Subcutaneous adipose tissue (tissue), 4 donors: ENCODE results near the gene ZNF479. TPM values are rescaled to one million over a fixed set of nuclear protein-coding genes. Genes with fewer than 3 reads are reported as not detected.
"Not testable (repeated sequence)": the region's sequence is repeated elsewhere in the genome, so short reads cannot be mapped to it uniquely, and the experiment has no call there.

Experiments
- total RNA-seq, 4 donors: library from RNA; depleted of rRNA; stranded (reverse); fragments of >200 nt; gene quantifications; one replicate each; pipeline ENCODE4 v1.1.0, GENCODE V29; 2016
- TF ChIP-seq, protein P1 (sequence below): fragments of 450-650 bp; IDR thresholded peaks from one replicate; pipeline ENCODE4 v1.5.1; 2016; ENCODE audit warnings: low read depth, mild to moderate bottlenecking, control low read depth, antibody characterized with exemption, moderate library complexity

The ZNF479 gene
- not detected for total RNA-seq

DNA sequence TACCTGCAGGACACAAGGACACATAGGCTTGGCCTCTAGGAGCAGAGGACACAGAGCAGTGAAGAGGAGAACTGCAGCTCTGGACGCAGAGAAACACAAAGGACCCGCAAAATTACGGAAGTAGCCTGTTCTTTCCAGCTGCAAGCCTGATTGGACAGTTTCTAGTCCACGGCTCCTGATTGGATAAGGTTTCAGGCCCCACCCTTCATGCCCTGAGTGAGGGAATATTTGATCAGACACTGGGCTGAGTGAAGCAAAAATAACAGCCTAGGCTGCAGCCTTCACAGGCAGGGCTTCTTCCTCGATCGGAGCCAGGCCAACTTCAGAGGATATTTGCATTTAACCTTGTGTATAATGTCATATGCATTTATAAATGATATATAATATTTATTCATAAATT, at the start of gene ZNF479:
TSS of gene ZNF479 (minus strand) at position 101 of the 400 bp plus-strand sequence. CDS start 112 bp downstream, outside the sequence.
- TF ChIP-seq, protein P1, sequence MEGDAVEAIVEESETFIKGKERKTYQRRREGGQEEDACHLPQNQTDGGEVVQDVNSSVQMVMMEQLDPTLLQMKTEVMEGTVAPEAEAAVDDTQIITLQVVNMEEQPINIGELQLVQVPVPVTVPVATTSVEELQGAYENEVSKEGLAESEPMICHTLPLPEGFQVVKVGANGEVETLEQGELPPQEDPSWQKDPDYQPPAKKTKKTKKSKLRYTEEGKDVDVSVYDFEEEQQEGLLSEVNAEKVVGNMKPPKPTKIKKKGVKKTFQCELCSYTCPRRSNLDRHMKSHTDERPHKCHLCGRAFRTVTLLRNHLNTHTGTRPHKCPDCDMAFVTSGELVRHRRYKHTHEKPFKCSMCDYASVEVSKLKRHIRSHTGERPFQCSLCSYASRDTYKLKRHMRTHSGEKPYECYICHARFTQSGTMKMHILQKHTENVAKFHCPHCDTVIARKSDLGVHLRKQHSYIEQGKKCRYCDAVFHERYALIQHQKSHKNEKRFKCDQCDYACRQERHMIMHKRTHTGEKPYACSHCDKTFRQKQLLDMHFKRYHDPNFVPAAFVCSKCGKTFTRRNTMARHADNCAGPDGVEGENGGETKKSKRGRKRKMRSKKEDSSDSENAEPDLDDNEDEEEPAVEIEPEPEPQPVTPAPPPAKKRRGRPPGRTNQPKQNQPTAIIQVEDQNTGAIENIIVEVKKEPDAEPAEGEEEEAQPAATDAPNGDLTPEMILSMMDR = not testable (repeated sequence)

DNA sequence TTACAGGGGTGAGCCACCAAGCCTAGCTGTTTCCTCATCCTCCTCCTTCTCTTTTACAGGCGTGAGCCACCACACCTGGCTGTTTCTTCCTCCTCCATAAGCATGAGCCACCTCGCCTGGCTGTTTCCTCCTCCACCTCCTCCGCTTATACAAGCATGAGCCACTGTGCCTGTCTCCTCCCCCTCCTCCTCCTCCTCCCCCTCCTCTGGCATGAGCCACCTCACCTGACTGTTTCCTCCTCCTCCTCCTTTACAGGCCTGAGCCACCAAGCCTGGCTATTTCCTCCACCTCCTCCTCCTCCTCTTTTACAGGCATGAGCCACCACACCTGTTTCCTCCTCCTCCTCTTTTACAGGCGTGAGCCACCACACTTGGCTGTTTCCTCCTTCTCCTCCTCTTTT, 49.8 kb upstream of the ZNF479 start:
- TF ChIP-seq, protein P1 = no peak

DNA sequence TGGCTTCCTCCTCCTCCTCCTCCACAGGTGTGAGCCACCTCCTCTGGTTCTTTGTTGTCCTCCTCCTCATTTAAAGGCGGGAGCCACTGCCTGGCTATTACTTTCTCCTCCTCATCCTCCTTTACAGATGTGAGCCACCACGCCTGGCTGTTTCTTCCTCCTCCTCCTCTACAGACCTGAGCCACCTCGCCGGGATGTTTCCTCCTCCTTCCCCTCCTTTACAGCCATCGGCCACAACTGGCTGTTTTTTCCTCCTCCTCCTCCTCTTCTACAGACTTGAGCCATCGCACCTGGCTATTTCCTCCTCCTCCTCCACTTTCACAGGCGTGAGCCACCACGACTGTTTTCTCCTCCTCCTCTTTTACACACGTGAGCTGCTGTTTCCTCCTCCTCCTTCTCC, 49.0 kb upstream of the ZNF479 start:
- TF ChIP-seq, protein P1 = no peak

DNA sequence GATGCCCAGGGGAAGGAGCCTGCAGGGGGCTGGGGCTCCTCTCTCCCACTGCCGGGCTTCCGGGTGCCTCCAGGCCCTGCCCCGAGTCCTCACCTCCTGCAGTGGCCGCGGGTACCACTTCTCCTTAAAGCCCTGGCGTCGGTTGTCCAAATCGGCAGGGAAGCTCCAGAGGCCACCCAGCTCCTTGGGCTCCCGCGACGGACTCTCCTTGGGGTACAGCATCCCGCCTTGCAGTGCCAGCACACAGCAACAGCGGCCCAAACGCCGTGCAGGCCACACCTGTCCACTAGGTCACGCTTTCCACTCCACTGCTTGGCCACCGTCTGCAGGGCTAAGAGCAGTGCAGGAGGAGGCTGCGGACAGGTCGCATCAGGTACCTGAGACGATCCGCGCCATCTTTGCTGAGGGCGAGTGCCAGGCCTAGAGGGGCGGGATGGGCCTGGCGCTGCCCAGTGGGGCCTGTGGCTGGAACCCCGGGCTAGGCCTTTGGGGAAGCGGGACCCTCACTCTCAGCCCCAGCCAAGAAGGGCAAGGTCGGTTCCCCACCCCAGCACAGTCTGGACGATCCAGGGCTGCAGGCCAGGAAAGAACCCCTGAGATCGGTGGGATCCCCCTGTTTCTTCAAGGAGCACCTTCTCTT, 47.7 kb upstream of the ZNF479 start:
- TF ChIP-seq, protein P1 = no peak

DNA sequence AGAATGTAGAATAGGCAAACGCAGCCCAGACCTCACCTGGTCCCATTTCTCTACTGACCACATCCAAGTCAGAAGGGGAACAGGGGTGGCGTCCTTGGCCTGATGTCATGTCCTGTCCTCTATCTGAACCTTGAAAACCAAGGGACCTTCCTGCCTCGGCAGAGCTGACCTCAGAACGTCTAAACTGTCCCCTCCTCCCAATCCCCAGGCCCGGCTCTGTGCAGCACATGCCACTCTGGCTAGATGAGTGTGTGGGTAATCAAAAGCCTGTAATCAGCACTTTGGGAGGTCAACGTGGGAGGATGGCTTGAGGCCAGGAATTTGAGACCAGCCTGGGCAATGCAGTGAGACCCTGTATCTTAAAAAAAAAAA, 46.5 kb upstream of the ZNF479 start:
- TF ChIP-seq, protein P1 = no peak

DNA sequence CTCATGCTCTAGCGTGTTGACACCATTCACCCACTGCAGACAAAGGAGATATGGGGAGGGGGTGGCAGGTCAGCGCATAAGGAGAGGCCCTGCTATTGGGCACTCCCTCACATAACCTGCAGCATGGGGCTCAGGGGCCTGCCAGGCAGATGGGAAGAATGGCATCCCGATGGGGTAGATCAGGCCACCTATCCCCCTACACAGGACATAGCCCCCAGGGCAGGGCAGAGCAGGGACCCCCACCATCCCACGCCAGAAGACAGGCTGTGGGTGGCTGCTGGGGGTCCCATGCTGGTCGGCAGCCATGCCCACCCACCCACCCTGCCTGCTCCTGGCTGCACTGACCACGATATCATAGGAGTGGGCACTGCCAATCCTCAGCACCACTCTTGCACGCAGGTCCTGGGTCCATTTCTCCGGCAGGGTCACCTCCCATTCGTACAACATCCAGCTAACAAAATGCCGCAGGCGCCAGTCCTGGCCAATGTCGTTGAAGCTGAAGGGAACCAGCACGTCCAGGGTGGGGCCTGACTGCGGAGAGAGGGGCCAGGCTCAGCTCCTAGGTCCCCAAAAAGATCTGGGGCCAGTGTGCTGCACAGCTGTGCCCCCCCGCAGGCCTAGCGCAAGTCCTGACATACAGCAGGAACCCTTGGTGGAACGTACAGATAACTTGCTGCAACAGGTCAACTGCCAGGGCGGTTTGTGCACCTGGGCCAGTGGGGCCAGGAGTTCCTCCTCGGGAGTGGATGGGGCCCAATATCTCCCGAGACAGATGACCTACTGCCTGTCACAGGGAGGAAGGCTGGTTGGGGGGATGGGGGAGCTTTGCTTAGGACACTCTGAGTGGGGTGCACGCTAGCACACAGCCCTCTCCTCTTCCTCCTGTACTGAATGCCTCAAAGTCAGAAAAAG, 45.9 kb upstream of the ZNF479 start:
- TF ChIP-seq, protein P1 = no peak

DNA sequence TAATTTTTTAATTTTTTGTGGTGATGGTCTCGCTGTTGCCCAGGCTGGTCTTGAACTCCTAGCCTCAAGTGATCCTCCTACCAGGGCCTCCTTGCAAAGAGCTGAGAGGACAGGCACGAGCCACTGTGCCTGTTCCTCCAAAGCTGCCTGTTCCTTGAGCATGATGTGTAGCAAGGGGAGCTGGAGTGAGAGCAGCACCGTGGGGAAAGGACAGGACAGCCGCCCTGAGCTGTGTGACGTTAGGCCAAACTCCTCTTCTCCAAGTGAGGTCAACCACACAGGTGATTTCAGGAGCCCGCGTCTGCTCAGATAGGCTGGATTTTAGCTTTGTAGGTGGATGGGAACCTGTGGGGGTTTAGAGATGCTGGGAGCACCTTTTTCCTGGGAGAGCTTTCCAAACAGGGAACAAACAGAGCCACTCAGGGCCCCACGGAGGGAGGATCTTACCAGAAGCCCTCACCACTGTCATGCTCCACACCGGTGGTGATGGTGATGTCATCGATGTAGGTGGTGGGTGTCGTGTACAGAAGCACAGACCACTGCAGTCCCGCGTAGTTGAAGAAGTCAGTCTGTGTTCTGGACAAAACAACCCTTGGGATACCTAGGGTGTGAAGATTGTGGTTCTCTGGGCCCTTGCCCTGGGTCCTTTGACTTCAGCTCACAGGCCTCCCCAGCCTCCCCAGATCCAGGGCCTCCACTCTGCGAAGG, 44.8 kb upstream of the ZNF479 start:
- TF ChIP-seq, protein P1 = no peak
